A204.1 (cell line): ENCODE measurements around the gene CACNA2D3.

Source experiments
- FAIRE-seq: peaks from 2 replicates; lab custom pipeline; 2012; peaks lifted over from hg19 to GRCh38; lab: Jason Lieb, UNC

Gene CACNA2D3

DNA sequence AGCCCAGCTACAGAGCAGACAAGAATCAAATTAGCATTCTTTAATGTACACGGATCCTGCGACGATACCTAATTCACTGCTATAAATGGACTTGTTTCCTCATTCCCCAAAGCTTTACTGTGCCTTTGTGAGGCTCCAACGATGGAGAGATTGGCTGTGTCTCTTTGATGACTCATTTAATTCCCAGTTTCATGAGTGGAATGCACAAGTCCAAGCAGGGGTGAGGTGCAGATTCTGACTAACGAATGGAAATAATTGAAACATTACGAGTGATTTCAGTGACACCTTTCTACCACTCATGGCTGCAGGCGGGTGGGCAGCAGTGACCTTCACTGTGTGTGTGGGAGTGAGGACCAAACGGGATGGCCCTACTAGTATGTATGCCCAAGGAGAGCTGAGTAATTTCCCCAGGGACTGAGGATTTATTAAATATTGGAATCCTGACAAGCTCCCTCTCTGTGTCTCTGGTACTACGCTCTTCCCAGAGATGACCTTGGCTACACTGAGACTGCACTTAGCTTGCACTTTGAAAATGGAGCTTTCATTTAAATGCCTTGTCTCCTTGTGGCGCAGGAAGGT is 156.7 kb downstream of the CACNA2D3 start:
- no peak for FAIRE-seq

DNA sequence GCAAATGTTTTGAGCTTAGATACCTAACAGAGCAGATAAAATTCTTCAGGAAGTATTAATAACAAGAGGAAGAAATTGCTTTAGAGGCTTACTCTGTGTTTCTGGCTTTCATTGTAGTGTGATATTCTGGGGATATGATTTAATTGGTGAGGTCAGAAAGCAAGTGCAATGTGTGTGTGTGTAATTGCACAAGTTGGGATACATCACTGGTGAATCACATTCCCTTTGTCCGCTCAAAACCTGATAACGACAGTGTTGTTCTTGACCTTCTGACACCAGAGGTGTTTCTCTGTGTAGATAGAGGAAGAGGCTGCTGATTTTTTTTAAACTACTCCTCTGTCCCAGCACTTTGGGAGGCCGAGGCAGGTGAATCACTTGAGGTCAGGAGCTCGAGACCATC is 161.1 kb downstream of the CACNA2D3 start:
- FAIRE-seq = no peak

DNA sequence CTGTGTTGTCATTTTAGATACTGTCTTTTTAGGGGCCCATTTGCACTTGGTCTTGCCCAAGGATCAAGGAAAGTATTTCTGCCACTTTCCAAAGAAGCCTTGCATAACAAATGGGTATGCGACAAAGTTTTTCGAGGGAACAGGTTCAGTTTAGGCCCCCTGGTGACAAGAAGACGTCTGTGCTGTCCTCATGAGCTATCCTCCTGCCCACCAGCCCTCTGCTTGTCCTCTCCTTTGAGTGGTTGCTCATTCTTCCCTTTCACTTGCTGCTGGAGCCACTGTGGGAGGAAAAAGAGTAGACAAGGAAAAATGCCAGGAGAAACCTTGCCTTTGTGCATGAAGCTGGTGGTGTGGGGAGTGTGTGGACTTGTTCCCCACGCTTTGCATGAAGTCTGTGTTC is 171.9 kb downstream of the CACNA2D3 start:
- FAIRE-seq = no peak

DNA sequence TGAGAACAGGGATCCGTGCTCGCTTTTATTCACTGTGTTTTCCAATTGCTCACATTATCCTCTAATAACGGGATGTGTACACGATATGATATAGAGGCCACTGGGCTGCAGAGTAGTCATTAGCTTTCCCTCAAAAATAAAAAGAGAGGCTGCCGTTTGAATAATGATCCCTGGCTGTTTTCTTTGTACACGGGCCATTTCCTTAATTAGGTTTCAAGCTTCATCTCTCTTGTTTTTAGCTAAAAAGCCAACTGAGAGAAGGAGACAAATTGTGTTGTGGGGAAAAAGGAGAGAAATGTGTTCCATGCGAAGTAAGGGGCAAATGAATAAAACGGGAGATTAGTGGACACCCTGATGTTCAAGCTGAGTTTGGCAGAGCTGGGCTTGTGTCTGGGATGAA is 174.2 kb downstream of the CACNA2D3 start:
- FAIRE-seq = no peak

DNA sequence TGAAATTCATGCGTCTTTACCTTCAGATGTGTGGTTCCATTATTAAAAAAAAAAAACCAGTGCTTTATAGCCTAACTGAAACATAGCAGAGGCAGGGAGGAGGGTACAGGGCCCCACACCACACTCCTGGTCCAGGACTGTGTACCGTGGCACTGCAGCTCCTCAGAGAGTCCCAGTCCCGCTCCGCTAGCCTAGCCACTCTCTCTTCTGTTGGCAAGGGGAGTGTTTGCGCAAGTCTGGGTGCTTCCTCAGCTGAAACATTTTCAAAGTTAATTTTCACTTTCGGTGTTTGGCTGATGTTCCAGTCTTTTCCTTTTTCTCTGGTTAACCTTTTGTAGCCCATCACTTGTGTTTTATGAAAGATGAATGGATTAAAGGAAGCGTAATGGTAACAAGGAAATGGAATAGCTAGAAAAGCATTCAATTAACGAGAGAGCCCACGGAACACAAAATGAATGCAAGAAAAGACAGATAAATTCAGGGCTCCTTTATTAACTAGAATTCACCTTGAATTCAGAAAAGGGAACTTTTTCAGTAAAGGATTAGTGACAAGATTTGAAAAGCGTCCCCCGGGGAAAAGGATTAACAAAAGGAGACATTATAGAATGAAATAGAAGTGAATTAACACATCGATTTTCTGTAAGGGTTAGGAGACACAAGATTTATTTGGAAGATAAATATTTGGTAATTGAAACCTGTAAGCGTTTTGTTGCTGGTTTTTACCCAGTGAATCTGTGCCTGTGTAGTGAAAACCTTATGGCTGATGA is 177.0 kb downstream of the CACNA2D3 start:
- FAIRE-seq = no peak

DNA sequence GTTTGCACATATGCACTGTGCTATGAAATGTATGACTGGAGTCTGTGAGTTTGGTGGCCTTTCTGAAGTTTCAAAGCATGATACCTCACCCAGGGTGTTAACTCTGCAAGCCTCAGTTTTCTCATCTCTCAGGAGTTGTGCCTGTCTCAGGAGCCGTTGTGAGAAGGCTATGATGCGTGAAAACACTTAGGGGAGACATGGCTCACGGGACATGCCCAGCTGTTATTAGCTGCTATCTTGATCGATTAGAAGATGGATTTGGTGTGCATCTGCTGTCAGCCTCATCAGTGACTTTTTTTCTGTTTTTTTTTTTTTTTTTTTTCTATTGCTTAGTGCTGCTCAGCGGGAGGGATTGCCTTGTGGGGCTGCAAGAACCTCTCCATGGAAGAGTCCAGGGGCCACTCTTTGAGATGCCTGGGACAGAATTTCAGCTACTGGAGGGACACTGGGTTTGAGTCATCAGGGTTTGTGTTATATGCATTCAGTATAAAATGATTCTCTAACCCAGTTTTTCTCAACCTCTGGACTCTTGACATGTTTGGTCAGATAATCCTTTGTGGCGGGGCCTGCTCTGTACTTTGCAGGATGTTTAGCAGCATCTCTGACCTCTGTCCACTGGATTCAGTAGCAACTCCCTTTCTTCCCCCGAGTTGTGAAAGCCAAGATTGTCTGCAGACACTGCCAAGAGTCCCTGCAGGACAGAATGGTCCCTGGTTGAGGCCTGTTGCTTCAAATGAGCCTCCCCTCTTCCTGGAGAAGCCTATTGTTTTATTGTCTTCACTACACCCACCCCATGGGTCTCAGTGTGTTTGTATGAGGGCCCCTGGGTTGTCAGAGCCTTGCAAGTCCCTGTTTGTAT is 181.4 kb downstream of the CACNA2D3 start:
- no peak for FAIRE-seq

DNA sequence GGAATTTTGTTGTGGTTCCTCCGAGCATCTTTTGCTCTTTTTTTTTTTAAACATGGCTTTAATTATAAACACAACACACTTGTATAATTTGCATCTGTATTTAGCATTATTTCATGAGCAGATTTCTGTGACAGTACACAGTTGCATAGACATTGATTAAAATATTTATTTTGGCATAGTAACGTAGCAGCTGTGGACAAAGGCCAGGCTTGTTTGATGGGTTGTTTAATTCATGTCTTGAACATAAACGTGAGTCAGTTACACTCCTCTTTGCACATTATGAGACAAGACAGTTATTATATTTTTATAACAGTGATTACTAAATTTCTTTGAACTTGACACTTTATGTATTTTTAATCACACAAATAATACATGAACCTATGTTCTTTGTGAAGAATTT is 182.5 kb downstream of the CACNA2D3 start:
- FAIRE-seq = no peak

DNA sequence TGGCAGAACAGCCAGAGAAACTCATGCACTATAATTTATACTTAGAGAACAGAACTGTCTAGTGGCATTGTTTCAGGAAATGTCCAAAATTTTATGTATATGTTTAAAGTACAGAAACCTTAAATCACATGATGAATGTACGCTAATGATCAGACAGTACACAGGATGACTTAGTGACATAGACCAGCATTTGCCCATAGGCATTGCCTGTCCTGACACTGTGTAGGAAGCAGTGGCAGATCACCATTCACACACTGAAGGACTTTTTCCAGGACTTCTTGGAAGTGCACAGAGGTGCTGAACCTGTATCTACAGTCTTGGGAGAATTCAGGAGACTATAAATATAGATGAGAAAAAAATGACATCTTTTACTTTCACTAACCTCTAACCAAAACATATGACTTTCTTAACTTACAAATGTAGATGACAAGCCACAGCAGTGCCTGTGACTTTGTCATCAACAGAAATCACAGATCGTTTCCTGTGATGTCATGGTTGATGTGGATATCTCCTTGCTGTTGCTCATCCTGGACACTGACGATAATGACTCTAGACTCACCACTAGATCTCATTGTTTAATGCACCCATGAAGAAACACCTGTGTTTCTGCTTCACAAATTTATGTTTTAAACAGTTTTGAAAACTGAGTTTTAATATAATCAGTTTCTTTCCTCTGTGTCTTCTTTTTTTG is 183.2 kb downstream of the CACNA2D3 start:
- no peak for FAIRE-seq

DNA sequence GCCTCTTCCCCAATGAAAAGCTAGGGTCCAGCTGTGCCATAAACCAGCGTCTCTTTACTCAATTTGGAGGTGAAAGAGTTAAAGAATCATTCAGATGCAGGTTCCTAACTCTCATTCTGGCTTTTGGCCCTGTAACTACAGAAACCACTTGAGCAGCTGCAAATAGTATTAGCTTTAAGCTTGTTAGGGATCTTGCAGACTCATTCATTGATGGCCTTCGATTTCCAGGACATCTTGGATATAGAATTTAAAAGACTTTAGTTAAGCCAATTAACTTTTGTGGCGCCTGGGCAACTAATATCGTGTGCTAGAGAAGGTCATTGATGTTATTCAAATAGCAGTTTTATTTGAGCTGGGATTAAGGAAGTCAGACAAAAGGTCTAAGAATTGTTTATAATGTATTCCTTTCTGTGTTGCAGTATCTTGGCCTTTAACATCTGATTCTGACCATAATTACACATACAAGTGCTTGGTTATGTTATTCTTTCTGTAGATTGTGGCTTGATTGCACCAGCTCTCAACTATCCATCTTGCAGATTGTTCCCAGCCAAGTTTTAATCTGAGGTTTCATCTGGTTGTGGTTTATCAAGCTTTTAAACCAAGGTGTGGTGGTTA is 185.3 kb downstream of the CACNA2D3 start:
- no peak for FAIRE-seq

DNA sequence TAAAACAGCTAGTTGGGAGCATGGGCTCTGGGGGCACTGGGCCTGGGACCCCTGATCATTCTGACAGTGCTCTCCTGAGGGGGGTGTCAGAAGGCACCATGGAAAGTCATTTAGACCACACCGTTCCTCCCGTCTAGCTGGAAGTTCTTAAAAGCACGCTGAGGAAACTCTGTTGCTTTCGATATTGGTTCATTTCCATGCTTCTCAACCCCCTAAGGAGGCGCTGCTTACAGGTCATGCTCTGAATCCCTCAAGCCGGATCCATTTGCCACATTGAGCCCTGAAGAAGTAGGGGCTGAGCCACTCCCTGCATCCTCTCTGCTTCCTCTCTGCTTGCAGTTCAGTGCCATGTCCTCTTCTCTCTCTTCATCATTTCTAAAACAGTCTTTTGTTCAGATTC is 187.2 kb downstream of the CACNA2D3 start:
- FAIRE-seq = no peak

DNA sequence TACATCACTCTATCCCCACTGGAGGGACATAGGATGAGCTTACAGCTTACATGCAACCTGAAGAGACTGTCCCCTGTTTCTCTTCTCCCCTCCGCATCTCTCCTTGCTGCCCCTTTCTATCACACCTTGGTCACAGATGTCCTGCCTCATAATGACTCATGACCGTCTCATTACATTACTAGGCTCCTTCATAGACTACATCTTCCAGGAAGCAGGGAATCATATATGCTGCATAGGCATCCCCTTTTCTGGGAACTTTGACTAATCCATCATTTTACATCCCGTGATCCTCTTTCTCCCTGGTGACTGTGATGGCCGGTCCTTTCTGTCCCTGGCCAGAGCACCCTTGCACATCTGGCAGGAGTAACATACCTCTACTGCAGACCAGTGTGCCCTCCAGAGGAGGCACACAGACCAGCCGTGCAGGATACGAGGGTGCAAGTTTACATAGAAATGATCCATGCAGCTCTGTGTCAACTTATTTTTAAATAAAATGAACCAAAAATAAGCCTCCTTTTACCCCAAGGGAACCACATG is 188.9 kb downstream of the CACNA2D3 start:
- FAIRE-seq = no peak

DNA sequence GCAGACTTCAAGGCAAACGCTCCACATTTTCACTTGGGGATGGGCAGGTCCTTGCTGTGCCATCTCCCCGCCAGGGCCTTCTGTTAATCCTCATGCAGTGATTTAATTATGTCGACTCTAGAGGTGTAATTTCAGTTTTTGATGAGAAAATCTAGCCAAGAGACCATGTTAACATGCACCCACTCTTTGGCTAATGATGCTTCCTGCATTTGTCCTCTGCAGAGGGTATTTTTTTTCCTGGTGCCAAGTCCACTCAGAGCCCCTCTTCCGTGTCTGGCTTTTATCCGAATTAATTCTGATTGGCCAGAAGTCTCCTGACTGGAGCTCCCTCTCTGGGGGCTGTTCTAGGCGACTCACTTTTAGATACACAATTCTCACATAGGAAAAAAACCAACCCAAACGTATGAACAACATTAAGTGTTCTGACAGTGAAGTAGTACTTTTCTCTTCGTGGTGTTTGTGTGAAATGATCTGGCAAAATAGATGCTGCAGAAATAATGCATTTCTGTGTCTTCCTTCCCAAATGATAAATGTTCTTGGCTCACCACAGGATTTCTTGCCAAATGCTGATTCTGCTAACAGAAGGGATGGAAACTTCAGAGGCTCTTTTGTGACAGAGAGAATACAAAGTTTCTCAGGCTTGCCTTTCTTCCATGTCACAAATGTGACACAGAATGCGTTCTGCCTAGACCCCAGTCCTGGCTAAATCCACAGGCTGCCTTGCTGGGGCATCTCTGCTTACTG is 190.0 kb downstream of the CACNA2D3 start:
- no peak for FAIRE-seq

DNA sequence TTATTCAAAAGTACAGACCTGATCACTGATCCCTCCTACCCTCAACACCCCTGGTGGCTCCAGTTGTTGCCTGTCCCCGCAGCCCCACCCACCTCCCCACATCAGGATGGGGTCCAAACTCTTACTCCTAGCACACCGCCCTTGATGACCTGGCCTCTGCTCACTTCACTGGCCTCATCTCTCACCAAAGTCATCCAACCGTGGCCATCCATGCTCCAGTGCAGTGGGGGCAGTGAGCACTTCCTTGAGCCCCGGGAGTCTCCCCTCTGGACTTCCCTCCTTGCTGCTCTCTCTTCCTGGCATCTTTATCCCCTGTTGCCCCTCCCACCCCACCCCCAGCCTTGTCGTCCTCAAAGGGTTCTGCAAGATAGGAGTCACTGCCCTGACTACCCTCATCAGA is 191.1 kb downstream of the CACNA2D3 start:
- no peak for FAIRE-seq

DNA sequence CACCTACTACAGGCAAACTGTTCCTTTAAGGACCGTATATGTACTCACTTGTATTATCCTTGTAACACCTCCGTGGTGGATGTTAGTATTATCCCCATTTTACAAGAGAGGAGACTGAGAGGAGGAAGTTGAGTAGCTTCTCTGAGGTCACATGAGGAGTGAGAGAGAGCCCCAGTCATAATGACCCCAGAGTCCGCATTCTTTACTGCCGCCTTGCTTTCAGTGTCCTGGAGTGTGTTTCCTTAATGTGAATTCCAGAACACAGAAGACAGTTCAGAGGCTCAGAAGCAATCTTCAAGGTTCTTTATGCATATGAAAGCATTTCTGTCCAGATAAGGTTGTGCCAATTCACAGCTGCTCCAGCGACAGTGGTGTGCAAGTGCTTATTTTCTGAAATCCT is 199.2 kb downstream of the CACNA2D3 start:
- FAIRE-seq = no peak

DNA sequence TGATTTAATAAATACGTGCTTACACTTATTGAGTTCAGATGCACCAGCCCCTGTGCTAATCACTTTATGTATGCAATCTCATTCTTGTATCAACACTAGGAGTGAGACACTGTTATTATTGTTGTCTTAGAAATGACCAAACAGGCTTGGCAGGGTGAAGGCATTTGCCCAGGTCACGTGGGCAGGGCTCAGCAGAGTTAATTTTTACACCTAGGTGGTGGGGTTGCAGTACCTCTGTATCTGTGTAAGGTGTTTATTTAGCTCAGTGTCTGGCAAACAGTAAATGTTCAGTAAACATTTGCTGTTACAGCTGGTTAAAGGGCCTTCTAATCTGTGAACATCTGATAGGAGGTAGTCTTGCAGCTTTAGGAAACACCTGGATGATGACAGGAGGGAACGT is 200.0 kb downstream of the CACNA2D3 start:
- no peak for FAIRE-seq

DNA sequence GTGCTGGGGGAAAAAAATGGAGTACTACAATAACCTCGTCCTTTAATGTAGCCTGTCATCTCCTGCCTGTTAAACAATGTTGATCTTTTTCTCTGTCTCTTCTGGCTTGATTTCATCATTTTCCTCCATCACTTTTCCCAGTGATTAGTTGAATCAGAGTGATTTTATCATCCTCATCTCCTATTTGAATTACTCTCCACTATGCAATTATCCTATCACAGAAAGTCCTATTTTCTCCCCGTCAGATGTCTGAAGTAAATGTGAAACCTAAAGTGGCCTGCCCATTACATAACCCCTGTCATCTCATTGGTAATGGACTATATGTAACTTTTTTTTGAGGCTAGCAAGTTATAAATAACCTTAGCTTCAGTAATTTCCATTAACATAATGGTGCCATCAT is 201.8 kb downstream of the CACNA2D3 start:
- FAIRE-seq = no peak

DNA sequence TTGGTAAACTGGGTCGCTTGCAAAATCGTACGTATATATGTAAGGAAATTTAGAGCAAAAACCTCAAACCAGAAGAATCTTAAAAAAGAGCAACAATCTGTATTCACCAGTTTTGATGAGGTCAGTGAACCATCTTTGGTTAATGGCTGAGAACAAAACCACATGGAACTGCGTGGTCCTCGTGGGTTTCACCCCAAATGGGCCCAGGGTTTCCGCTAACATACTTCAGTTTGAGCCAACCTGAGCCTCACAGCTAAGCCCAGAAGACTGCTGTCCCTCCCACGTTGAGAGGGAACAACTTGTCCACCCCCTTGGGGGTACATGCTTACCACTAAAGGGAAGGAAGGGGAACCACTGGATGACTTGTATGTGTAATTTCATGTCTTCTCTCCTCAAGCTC is 204.6 kb downstream of the CACNA2D3 start:
- no peak for FAIRE-seq

DNA sequence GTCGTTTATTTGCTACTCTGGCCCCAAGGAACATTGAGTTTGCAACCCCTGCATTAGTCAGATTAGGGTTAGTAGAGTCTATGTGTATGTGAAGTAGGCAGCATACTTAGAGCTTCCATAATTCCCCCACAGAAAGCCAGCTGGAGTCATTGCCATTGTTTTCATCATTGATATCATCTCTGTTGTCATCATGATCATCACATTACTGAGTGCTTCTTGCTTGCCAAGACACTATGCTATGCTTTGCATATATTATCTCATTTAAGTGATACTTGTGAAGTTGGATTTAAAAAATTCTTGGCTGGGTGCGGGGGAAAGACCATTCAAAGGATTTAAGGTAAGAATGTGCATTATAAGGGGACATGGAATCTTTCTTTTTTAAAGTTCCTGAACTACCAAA is 209.0 kb downstream of the CACNA2D3 start:
- no peak for FAIRE-seq

DNA sequence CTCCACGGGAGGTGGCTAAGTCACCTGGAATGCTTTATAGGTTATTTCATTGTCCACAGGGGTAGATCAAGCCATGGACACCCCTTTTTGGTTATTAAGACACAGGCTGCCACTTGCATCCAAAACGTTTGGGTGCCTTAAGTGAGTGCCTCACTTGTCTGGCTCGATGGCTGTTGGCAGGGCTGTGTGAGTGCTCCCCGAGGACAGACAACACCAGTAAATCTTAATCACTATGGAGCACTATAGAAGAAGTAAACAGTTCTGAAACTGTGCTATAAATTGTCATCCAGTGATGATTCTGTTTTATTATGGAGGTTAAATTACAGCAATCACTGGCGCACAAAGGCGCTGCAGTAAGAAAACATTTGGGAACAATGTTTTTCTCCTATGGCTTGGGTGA is 215.5 kb downstream of the CACNA2D3 start:
- no peak for FAIRE-seq

DNA sequence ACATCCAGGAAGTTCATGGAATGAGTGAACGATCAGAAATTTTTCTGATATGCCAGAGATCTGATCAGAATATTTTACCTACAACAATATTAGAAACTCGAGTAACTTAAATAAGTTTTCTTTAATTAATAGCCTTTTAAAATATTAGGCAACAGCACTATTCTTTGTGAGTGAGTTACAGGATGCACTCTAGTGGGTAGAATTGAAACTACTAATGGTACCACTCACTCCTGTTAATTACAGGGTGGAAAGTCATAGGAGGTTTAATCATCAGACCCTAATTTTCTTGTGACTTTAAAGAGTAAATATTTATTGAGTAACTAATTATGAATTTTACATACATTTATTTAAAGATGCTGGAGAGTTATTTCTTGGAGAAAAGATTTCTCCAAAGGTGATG is 217.3 kb downstream of the CACNA2D3 start:
- FAIRE-seq = no peak

DNA sequence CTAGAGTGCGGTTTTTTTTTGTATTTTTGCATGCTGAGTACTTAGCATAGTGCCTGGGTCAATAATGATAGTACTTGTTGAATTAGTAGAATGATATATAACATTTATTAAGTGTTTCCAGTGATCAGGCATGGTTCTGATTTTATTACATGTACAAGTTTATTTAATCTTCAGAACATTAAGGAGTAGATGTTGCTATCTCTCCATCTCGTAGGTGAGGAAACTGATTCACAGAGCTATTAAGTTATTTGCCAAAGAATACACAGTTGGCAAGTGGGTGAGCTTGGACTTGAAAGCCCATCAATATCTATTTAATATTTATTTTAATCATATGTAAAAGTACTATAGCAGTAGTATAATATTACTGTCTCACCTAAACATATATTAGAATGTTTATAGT is 219.5 kb downstream of the CACNA2D3 start:
- no peak for FAIRE-seq
